Measurements from ENCODE around the gene DENND6B. TPM values are rescaled to one million over a fixed set of nuclear protein-coding genes. Genes with fewer than 3 reads are reported as not detected.
A peak's percentile ranks its signal among the peaks of the same experiment; 100 is the strongest.

DENND6B gene
- total and polyA plus RNA-seq, 2 of the 13 experiments (the other 11 are each of a cell fraction or from before 2014, with no cell fraction given): 0.95 to 3.8 TPM

- TF ChIP-seq KIAA2018 (CRISPR knock-in tag; IDR thresholded peaks at IDR 0.05; ENCODE audit: borderline replicate concordance) (no peak), ZNF792 (CRISPR knock-in tag; IDR thresholded peaks at IDR 0.05) (no peak), MATR3 (CRISPR knock-in tag; IDR thresholded peaks at IDR 0.05) (0 out of 2 replicates have a peak, but pooled peaks have one; percentile 14), RNF2 (conservative IDR thresholded peaks at IDR 0.05; ENCODE audit: low read depth) (peak; percentile 54; the same call in 1 of the 2 replicates), THRA (CRISPR knock-in tag; IDR thresholded peaks at IDR 0.05; ENCODE audit: borderline replicate concordance) (no peak), HNF4G (IDR thresholded peaks at IDR 0.05; ENCODE audit: borderline replicate concordance, low read depth, low read length) (no peak), HNF4G (CRISPR knock-in tag; IDR thresholded peaks at IDR 0.05; ENCODE audit: borderline replicate concordance, low read depth) (no peak), SMAD3 (CRISPR knock-in tag; IDR thresholded peaks at IDR 0.05) (no peak), WIZ (CRISPR knock-in tag; IDR thresholded peaks at IDR 0.05) (no peak), ZKSCAN8 (CRISPR knock-in tag; IDR thresholded peaks at IDR 0.05; ENCODE audit: borderline replicate concordance) (no peak), NFKB2 (CRISPR knock-in tag; IDR thresholded peaks at IDR 0.05; ENCODE audit: borderline replicate concordance) (peak; percentile 58; the same call in 1 of the 2 replicates), ZNF616 (CRISPR knock-in tag; IDR thresholded peaks at IDR 0.05; ENCODE audit: low read depth) (0 out of 2 replicates have a peak, but pooled peaks have one; percentile 30), TARDBP (CRISPR knock-in tag; IDR thresholded peaks at IDR 0.05) (no peak), MEIS2 (CRISPR knock-in tag; IDR thresholded peaks at IDR 0.05) (no peak), TAF1 (CRISPR knock-in tag; IDR thresholded peaks at IDR 0.05) (peak; percentile 29; the same call in 1 of the 2 replicates), KAT7 (CRISPR knock-in tag; IDR thresholded peaks at IDR 0.05; ENCODE audit: borderline replicate concordance) (no peak), MZF1 (CRISPR knock-in tag; IDR thresholded peaks at IDR 0.05; ENCODE audit: borderline replicate concordance) (no peak), HIVEP1 (CRISPR knock-in tag; IDR thresholded peaks at IDR 0.05) (peak; percentile 78), SP5 (CRISPR knock-in tag; IDR thresholded peaks at IDR 0.05; ENCODE audit: borderline replicate concordance, low read depth) (0 out of 2 replicates have a peak, but pooled peaks have one; percentile 24), RAD21 (CRISPR knock-in tag; IDR thresholded peaks at IDR 0.05) (no peak), ZNF383 (CRISPR knock-in tag; IDR thresholded peaks at IDR 0.05; ENCODE audit: borderline replicate concordance) (no peak), ZKSCAN1 (IDR thresholded peaks at IDR 0.05; ENCODE audit: low read length) (no peak)
These were observed 65.8 kb downstream of the DENND6B start (continued) for GRCh38 chr22:50260801-50261614.

Measured in HepG2 (cell line).